ENCODE results near the gene NCAPD3. TPM values are rescaled to one million over a fixed set of nuclear protein-coding genes. Genes with fewer than 3 reads are reported as not detected.

NCAPD3 gene
- total and polyA plus RNA-seq, 9 of the 15 experiments (the other 6 are each of a cell fraction or from before 2014, with no cell fraction given) = 23.6 to 80.6 (median 58.6) TPM

GRCh38 chr11:134224710-134225664 is 1.2 kb upstream of the NCAPD3 start (continued):
- TF ChIP-seq SNAPC5 (CRISPR knock-in tag; IDR thresholded peaks at IDR 0.05) (no peak), SP2 (IDR thresholded peaks at IDR 0.05; ENCODE audit: extremely low read depth, low read depth, low read length, poor library complexity, severe bottlenecking) (no peak), TEAD2 (tag; IDR thresholded peaks at IDR 0.05) (no peak), ZNF584 (CRISPR knock-in tag; IDR thresholded peaks at IDR 0.05; ENCODE audit: low read depth) (no peak), ZNF507 (tag; conservative IDR thresholded peaks at IDR 0.05) (no peak), FOXA3 (CRISPR knock-in tag; conservative IDR thresholded peaks at IDR 0.05 in 1 of 2, IDR thresholded peaks at IDR 0.05 in 1 of 2) (no peak), FOXM1 (IDR thresholded peaks at IDR 0.05; ENCODE audit: low read depth) (no peak), FOXM1 (CRISPR knock-in tag; IDR thresholded peaks at IDR 0.05; ENCODE audit: low read depth) (no peak), HNRNPH1 (optimal IDR thresholded peaks at IDR 0.05; ENCODE audit: low read depth, low read length) (no peak), TBL1XR1 (IDR thresholded peaks at IDR 0.05; ENCODE audit: low read length in 2 of 2) (no peak), CBX3 (IDR thresholded peaks at IDR 0.05; ENCODE audit: borderline replicate concordance in 1 of 2, low read length in 2 of 2) (no peak), ZNF384 (IDR thresholded peaks at IDR 0.05; ENCODE audit: low read depth, low read length) (no peak), SMAD4 (CRISPR knock-in tag; conservative IDR thresholded peaks at IDR 0.05) (no peak), MBD2 (IDR thresholded peaks at IDR 0.05; ENCODE audit: borderline replicate concordance, low read depth) (no peak), NFRKB (IDR thresholded peaks at IDR 0.05; ENCODE audit: low read depth) (no peak), ZBTB7A (IDR thresholded peaks at IDR 0.05; ENCODE audit: borderline replicate concordance, control insufficient read depth, low read depth, low read length) (peak; percentile 90), ZNF224 (CRISPR knock-in tag; IDR thresholded peaks at IDR 0.05) (no peak), PTRF (tag; IDR thresholded peaks at IDR 0.05) (no peak), ZKSCAN1 (IDR thresholded peaks at IDR 0.05; ENCODE audit: low read depth, low read length) (0 out of 2 replicates have a peak, but pooled peaks have one; percentile 0), MYC (IDR thresholded peaks at IDR 0.05; ENCODE audit: low read depth, low read length) (no peak), MYC (CRISPR knock-in tag; IDR thresholded peaks at IDR 0.05; ENCODE audit: borderline replicate concordance, low read depth) (no peak), SP1 (CRISPR knock-in tag; IDR thresholded peaks at IDR 0.05) (no peak), ZNF589 (CRISPR knock-in tag; IDR thresholded peaks at IDR 0.05; ENCODE audit: low read depth) (no peak)
